ENCODE results near the gene PTRHD1. TPM values are rescaled to one million over a fixed set of nuclear protein-coding genes. Genes with fewer than 3 reads are reported as not detected.

Gene PTRHD1
- total RNA-seq, 3 donors from 2014 or later = 19.6 to 43.4 (median 41.9) TPM

DNA sequence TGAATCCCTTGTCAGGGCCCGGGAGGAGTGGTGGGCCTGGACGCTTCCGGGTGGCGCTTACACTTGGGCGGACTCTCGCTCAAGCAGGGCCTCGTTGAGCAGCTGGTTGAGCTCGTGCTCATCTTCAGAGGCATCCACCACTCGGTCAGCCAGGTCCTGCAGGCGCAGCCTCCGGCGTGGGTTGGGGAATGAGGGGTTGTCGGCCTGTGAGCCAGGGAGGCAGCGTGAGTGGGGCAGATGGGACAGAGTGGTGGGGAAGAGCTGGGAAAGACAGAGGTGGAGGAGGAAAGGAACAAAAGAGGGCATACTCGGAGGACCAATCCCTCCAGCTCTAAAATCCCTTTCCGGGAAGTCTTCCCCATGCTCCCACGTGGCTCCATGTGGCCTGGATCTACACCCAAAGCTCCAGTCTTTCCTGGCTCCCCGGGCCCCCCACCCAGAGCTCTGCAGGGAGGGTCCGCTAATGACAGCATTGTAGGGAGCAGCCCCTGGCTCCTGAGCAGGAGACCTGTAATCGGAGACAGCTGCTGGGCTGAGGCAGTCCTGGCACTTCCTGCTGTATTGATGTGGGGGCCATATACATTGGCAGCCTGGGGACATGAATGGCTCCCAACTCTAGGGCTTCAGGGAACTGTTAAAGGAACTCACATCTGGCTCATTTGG is 41.7 kb upstream of the PTRHD1 start:
- DNase-seq (no peak), ATAC-seq (no peak)
- Histone ChIP-seq H3K4me3 (no peak overlapping the region), H3K36me3 (ENCODE audit: low read depth) (no peaks in the 10 kb centered on the region), H3K9me3 (no peaks in the 10 kb centered on the region), H3K4me1 (ENCODE audit: low read depth) (no peaks in the 10 kb centered on the region)
- intact Hi-C loops (cut with DNase I, micrococcal nuclease) = no loop called here
- TF ChIP-seq, protein P1, sequence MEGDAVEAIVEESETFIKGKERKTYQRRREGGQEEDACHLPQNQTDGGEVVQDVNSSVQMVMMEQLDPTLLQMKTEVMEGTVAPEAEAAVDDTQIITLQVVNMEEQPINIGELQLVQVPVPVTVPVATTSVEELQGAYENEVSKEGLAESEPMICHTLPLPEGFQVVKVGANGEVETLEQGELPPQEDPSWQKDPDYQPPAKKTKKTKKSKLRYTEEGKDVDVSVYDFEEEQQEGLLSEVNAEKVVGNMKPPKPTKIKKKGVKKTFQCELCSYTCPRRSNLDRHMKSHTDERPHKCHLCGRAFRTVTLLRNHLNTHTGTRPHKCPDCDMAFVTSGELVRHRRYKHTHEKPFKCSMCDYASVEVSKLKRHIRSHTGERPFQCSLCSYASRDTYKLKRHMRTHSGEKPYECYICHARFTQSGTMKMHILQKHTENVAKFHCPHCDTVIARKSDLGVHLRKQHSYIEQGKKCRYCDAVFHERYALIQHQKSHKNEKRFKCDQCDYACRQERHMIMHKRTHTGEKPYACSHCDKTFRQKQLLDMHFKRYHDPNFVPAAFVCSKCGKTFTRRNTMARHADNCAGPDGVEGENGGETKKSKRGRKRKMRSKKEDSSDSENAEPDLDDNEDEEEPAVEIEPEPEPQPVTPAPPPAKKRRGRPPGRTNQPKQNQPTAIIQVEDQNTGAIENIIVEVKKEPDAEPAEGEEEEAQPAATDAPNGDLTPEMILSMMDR (IDR thresholded peaks at IDR 0.05) = no peak

DNA sequence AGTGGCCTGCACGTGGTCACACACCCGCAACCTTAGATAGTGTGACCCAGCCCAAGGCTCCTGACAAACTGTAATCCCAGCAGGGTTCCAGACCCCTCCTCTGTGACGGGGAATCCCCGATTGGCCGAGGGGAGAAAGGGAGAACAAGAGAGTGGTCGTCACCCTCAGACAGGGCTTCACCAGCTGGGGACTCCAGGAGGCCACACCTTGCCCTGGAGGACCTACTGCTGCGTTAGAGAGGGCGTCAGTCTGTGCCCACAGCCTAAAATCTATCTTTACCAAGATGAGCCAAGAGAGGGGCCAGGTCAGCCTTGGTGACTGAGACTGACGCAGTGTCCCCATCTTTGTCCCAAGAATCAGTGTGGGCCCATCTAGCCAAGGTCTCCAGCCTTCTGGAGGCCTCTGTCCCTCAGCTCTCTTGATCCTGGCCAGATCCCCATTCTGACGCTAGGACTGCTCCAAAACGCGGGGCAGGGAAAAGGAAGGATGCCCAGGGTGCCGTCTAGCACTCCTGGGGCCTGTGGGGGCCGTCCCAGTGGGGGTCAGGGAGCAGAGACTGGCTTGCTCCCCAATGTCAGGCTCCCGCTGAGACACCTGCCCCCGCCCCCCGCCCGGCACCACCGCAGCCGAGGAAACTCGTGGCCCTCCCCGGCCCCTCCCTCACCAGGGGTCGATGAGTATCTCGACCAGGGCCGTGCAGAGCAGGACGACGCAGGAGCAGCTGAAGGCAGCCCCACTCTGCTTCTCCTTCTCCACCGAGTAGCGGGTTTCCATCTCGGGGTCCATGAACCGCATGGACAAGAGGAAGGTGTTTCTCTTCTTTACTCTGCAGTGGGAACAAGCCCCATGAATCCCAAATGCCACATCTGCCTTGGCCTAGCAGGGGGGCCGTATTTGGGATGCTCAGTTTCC is 40.9 kb upstream of the PTRHD1 start:
- H3K4me1 ChIP-seq (ENCODE audit: low read depth) = no peaks in the 10 kb centered on the region
- intact Hi-C loops (cut with DNase I, micrococcal nuclease) = no loop called here
- H3K9me3 ChIP-seq = no peaks in the 10 kb centered on the region
- DNase-seq (no peak), ATAC-seq (no peak)
- no peaks in the 10 kb centered on the region for H3K36me3 ChIP-seq (ENCODE audit: low read depth)
- H3K4me3 ChIP-seq = no peak overlapping the region
- TF ChIP-seq, protein P1 (IDR thresholded peaks at IDR 0.05) = no peak

DNA sequence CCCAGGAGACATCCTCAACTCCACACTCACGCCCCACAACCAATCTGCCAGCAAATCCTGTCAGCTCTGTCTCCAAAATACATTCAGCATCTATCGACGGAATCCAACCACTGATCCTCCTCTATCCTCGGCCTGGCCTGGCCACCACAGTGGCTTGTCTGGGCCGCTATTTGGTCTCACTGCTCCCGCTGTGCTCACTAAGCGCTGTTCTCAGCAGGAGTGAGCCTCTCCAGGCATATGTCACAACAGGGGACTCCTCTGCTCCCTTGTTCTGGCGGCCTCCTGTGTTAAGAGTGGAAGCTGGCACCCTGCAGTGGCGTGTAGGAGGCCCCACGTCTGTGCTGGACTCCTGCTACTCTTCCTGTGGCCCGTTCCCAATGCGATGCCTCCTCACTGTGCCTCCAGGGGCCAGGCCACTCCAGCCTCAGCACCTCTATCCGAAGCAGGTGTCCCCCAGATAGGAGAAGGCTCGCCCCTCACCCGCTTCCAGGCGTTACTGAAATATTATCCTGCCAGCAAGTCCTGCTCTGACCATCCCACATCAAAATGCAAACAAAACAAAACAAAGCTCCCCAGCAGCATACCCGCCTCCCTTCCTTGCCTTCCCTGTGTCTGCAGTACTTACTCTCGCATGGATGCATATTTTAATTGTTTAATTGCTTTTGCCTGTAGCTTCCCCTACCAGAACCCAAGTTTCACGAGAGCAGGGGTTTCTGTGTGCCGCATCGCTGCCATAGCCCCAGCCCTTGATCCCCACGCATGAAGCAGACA is 39.9 kb upstream of the PTRHD1 start:
- no peaks in the 10 kb centered on the region for H3K9me3 ChIP-seq
- no peaks in the 10 kb centered on the region for H3K4me1 ChIP-seq (ENCODE audit: low read depth)
- TF ChIP-seq, protein P1 (IDR thresholded peaks at IDR 0.05) = no peak
- H3K36me3 ChIP-seq (ENCODE audit: low read depth) = no peaks in the 10 kb centered on the region
- no peak for ATAC-seq
- intact Hi-C loops (cut with DNase I, micrococcal nuclease) = no loop called here
- DNase-seq = no peak
- no peak overlapping the region for H3K4me3 ChIP-seq

DNA sequence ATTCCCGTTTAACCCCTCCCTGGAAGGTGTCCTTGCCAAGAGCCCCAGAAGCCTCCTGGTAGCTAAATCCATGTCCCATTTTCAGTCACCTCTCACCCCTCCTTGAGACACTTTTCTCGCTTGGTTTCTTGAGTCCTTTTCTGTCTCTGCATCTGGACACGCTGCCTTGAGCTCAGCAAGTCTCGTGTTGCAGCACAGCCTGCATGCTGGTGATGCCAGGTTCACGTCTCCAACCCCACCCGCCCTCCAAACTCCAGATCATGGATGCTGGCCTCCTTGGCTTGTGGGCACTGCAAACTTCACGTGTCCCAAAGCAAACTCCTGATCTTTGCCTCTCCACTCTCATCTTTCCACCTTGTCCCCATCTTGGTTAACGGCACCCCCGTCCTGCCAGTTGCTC is 39.3 kb upstream of the PTRHD1 start:
- ATAC-seq (no peak), DNase-seq (no peak)
- TF ChIP-seq, protein P1 (IDR thresholded peaks at IDR 0.05) = no peak
- Histone ChIP-seq H3K4me1 (ENCODE audit: low read depth) (no peaks in the 10 kb centered on the region), H3K36me3 (ENCODE audit: low read depth) (no peaks in the 10 kb centered on the region), H3K9me3 (no peaks in the 10 kb centered on the region), H3K4me3 (no peak overlapping the region)
- intact Hi-C loops (cut with DNase I, micrococcal nuclease) = no loop called here

DNA sequence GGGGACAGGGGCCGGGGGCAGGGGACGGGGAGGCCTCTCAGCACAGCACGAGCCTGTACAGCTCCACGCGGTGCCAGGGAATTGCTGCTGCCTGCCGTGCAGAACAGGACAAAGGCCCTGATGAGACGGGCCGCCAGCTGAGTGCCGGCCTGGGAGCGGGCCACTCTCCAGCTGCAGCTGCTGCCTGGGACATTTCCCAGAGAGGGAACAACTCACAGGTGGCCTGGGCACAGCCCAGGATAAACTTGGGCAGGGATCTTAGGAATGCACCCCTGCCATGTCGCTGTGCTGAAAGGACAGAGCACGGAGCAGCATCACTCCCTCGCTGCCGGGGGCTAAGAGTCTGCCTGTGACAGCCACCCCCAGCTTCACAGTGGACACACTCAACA is 38.9 kb upstream of the PTRHD1 start:
- Histone ChIP-seq H3K9me3 (no peaks in the 10 kb centered on the region), H3K36me3 (ENCODE audit: low read depth) (no peaks in the 10 kb centered on the region), H3K4me3 (no peak overlapping the region), H3K4me1 (ENCODE audit: low read depth) (no peaks in the 10 kb centered on the region)
- ATAC-seq (peak; percentile 40), DNase-seq (no peak)
- TF ChIP-seq, protein P1 (IDR thresholded peaks at IDR 0.05) = no peak
- intact Hi-C loops (cut with DNase I, micrococcal nuclease) = no loop called here

All from mucosa of descending colon (tissue), 3 donors.